C4-2B (cell line): ENCODE data around the gene RPS18.
A peak's percentile ranks its signal among the peaks of the same experiment; 100 is the strongest.

Source experiments
- H3K27ac ChIP-seq: fragments of 450-650 bp; 2 replicates; pipeline ENCODE4 v1.5.1; 2017
- CTCF ChIP-seq: fragments of 450-650 bp; conservative IDR thresholded peaks from 2 replicates; pipeline ENCODE4 v1.5.1; 2017; ENCODE audit warnings: mild to moderate bottlenecking
- ZFX ChIP-seq: fragments of 450-650 bp; IDR thresholded peaks from 2 replicates; pipeline ENCODE4 v1.6.1; 2017

RPS18 gene

GRCh38 chr6:33296797-33297405, 25.0 kb downstream of the RPS18 start:
- peak overlapping the region; percentile 87 for H3K27ac ChIP-seq
- no peak for TF ChIP-seq ZFX
- TF ChIP-seq CTCF = no peak

DNA sequence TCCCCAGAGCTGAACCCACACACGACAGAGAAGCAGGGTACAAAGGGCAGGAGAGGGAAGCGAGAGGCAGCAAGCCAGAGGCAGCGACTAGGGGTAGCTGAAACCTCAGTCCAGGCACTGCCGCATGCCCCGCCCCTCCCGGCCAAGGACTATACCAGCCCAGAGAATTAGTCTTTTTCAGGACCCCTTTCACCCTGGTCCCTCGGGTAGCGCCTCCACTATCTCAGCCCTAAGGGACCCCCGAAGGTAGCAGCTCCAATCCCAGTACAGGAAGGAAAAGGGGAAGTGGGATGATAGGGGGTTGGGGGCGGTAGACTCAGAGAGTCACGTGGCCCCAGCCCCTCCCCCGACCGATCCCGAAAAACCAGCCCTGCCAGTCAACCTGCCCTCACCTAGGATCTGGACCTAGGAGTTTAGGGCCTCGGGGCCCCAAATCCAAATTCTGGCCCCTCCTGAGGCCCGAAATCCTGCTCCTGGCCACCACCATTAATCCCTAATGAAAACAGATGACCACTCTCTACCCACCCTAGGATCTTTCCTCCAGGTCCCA, 25.6 kb downstream of the RPS18 start:
- H3K27ac ChIP-seq = peak overlapping the region; percentile 87
- TF ChIP-seq CTCF (no peak), ZFX (peak; percentile 44; the same call in 1 of the 2 replicates)

- H3K27ac ChIP-seq = peak overlapping the region; percentile 87
- TF ChIP-seq ZFX = no peak; the same call in 1 of the 2 replicates
- no peak for TF ChIP-seq CTCF
Measured at GRCh38 chr6:33297956-33298772, 26.3 kb downstream of the RPS18 start.

- no peak for TF ChIP-seq CTCF
- TF ChIP-seq ZFX = no peak
- H3K27ac ChIP-seq = peak within 1 kb of the TSS; percentile 87
Measured at GRCh38 chr6:33298773-33299236, 26.9 kb downstream of the RPS18 start, which contains the start of gene RGL2. RGL2 (minus strand) TSS chr6:33298942; CDS start chr6:33298610, 332 bp downstream.

DNA sequence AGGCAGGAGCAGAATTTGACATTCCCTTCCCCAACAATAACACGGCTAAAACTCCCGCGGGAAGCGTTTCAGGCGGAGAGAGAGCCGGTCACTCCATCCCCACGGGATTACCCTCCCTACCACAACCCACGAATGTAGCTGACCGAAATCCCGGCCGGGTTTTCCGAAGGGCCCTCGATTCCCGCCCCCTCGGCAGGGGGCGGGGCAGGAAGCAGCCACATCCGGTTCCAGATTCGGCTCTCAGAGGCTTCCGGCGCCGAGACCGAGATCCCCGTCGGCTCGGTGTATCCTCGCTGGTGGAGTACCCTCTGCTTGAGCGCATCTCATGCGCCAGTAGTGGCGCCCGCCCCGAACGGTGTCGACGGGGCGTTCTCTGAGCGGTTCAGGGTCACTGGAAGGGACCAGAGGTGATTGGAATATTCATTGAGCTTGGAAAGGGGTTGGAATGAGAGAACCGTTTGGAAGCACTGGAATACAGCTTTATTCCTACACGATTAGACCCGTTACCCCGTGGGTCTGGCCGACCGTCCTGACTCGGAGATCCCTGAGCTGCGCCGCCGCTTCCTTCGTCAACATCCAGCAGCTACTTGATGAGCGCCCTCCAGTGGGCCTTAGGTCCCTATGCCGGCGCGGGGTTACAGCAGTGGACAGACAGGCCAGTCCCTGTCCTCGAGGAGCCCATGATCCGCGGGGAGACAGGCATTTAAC, 27.5 kb downstream of the RPS18 start:
- H3K27ac ChIP-seq = peak overlapping the region; percentile 87
- TF ChIP-seq CTCF = peak; percentile 90
- TF ChIP-seq ZFX = no peak

DNA sequence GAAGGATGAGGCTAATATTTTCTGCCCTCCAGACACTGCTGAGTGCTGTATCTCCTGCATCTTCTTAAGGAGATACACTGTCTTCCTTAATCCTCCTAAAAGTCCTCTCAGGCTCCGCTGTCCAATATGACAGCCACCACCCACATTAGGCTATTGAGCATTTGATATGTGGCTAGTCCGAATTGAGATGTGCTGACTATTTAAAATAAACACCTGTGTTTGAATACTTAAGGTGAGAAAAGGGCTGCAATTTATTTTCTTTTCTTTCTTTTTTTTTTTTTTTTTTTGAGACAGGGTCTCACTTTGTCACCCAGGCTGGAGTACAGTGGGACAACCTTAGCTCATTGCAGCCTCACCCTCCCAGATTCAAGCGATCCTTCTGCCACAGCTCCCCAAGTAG, 30.0 kb downstream of the RPS18 start:
- H3K27ac ChIP-seq = no peak overlapping the region

More for the DNA sequence above, 30.0 kb downstream of the RPS18 start:
- TF ChIP-seq ZFX = no peak
- no peak for TF ChIP-seq CTCF
